Measurements from ENCODE around the gene TNK2. TPM values are rescaled to one million over a fixed set of nuclear protein-coding genes. Genes with fewer than 3 reads are reported as not detected.

TNK2 gene
- total and polyA plus RNA-seq, 2 donors (not counting 3 experiments of a cell fraction or from before 2014, with no cell fraction given), result 18.6 to 71.6 TPM

DNA sequence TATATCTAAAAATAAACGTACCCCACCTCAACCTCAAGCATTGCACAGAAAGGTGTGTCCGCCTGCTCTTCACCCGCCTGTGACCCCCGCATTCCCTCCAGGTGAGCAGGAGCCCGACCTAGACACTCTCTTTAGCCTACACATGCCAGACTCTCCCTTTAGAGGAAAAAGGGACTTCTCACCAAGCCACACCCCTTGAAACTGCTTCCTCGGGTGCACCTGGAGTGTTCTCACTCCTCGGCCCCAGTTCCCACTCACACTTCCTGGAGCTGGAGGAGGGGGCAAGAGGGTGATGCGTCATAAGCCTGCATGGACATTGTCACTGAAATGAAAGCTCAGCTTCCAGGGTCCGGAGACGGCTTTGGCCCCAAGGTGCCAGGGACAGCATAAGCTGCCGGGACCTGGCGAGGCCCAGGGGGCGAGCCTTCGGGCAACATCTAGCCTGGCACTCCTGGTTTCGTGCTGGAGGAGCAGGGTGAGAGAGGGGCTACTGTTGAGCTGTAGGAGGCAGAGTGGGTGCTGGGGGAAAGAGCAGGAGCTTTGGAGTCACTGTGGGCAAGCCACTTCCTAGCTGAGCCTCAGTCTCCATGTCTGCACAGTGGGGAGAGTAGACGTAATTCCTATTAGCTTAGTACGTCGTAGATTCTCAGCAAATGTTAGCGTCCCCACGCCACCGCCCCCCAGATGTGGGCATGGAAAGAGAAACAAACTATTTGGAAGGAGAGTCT is 86.8 kb downstream of the TNK2 start:
- Histone ChIP-seq H3K27me3 (ENCODE audit: control insufficient read depth in 2 of 2, insufficient read depth in 2 of 2, low read length in 2 of 2) (peaks cover 0 to 3% of the 10 kb centered on the region in 2 experiments), H3K27ac (ENCODE audit: insufficient read depth, low read depth, low read length) (no peak overlapping the region), H3K4me1 (ENCODE audit: control insufficient read depth, extremely low read depth, insufficient read depth, low read length) (no peaks in the 10 kb centered on the region), H3K79me2 (ENCODE audit: control insufficient read depth, insufficient read depth, low read length) (no peaks in the 10 kb centered on the region), H3K9ac (replicated peaks; ENCODE audit: extremely low read depth, insufficient read depth, low read length) (no peak overlapping the region), H4K20me1 (replicated peaks; ENCODE audit: control insufficient read depth, extremely low read depth, insufficient read depth, low read length) (no peaks in the 10 kb centered on the region), H3K36me3 (ENCODE audit: control insufficient read depth in 2 of 2, extremely low read depth in 1 of 2, insufficient read depth in 2 of 2, low read length in 2 of 2) (no peaks in the 10 kb centered on the region), H3K4me2 (ENCODE audit: insufficient read depth, low read length) (no peak overlapping the region), H3K9me3 (replicated peaks; ENCODE audit: control insufficient read depth, insufficient read depth, low read length) (no peaks in the 10 kb centered on the region), H3K4me3 (replicated peaks in 1 of 3; ENCODE audit: insufficient read depth in 1 of 3, low read depth in 1 of 3, low read length in 3 of 3) (no peak overlapping the region), H3K9me1 (replicated peaks; ENCODE audit: control insufficient read depth, extremely low read depth, insufficient read depth, low read length) (no peaks in the 10 kb centered on the region), H2AFZ (ENCODE audit: low read depth, low read length) (no peak overlapping the region)
- CTCF ChIA-PET, result interaction anchor here (1.0 kb wide), 1 partner anchor 29 kb away, joined by 3 read pairs; no protein-coding TSS in a partner anchor
- DNase-seq (ENCODE audit: low read depth, low spot score), result no peak
- POLR2A ChIA-PET, result no interaction called here
- dilution Hi-C loops (cut with MboI; ENCODE audit: extremely low pct_ligation_motif_present, low sequenced_read_pairs) (no loop called here), intact Hi-C loops (cut with micrococcal nuclease) (no loop called here)
- no peak for TF ChIP-seq FOS (IDR thresholded peaks at IDR 0.05; ENCODE audit: borderline replicate concordance, insufficient read depth, low read length)
- TF ChIP-seq, protein P1, sequence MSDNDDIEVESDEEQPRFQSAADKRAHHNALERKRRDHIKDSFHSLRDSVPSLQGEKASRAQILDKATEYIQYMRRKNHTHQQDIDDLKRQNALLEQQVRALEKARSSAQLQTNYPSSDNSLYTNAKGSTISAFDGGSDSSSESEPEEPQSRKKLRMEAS (IDR thresholded peaks at IDR 0.05; ENCODE audit: insufficient read depth, insufficient read length), result no peak
- no peak for TF ChIP-seq POLR2AphosphoS5 (IDR thresholded peaks at IDR 0.05; ENCODE audit: insufficient read depth, low read depth, low read length)
- no peak for TF ChIP-seq EZH2 (IDR thresholded peaks at IDR 0.05; ENCODE audit: borderline replicate concordance, low read depth, low read length, severe bottlenecking)
- no peak for TF ChIP-seq MYC (IDR thresholded peaks at IDR 0.05; ENCODE audit: low read depth, low read length)
- FAIRE-seq, result no peak
- BruUV-seq (replicated peaks), result no TSS peak

DNA sequence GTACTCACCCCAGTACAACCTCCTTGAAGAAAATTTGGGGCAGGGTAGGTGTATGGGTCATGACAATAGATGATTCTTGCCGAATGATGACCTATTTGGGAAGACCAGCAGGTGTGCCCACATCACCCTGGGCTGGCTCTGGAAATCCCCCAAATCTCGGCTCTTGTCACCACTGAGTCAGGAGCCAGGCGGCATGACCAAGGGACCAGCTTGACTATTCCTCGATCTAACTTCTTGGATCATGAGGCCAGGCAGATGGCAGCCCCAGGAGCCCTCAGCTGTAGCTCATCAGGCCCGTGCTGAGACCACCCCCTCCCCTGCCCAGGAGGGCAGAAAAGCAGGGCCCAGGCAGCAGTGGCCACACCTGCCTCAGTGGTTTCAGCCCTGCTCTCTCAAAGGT is 87.5 kb downstream of the TNK2 start:
- POLR2A ChIA-PET, result no interaction called here
- Histone ChIP-seq H3K9me1 (replicated peaks; ENCODE audit: control insufficient read depth, extremely low read depth, insufficient read depth, low read length) (no peaks in the 10 kb centered on the region), H3K4me3 (replicated peaks in 1 of 3; ENCODE audit: insufficient read depth in 1 of 3, low read depth in 1 of 3, low read length in 3 of 3) (no peak overlapping the region), H2AFZ (ENCODE audit: low read depth, low read length) (no peak overlapping the region), H3K4me2 (ENCODE audit: insufficient read depth, low read length) (no peak overlapping the region), H3K27me3 (ENCODE audit: control insufficient read depth in 2 of 2, insufficient read depth in 2 of 2, low read length in 2 of 2) (peaks cover 0 to 3% of the 10 kb centered on the region in 2 experiments), H3K36me3 (ENCODE audit: control insufficient read depth in 2 of 2, extremely low read depth in 1 of 2, insufficient read depth in 2 of 2, low read length in 2 of 2) (no peaks in the 10 kb centered on the region), H3K27ac (ENCODE audit: insufficient read depth, low read depth, low read length) (no peak overlapping the region), H3K9ac (replicated peaks; ENCODE audit: extremely low read depth, insufficient read depth, low read length) (no peak overlapping the region), H3K9me3 (replicated peaks; ENCODE audit: control insufficient read depth, insufficient read depth, low read length) (no peaks in the 10 kb centered on the region), H3K79me2 (ENCODE audit: control insufficient read depth, insufficient read depth, low read length) (no peaks in the 10 kb centered on the region), H4K20me1 (replicated peaks; ENCODE audit: control insufficient read depth, extremely low read depth, insufficient read depth, low read length) (no peaks in the 10 kb centered on the region), H3K4me1 (ENCODE audit: control insufficient read depth, extremely low read depth, insufficient read depth, low read length) (no peaks in the 10 kb centered on the region)
- intact Hi-C loops (cut with micrococcal nuclease), result no loop called here
- no peak for TF ChIP-seq POLR2A (IDR thresholded peaks at IDR 0.05; ENCODE audit: low read depth, low read length)
- TF ChIP-seq MYC (IDR thresholded peaks at IDR 0.05; ENCODE audit: low read depth, low read length), result no peak
- TF ChIP-seq, protein P1 (IDR thresholded peaks at IDR 0.05; ENCODE audit: insufficient read depth, insufficient read length), result no peak
- TF ChIP-seq GATA2 (IDR thresholded peaks at IDR 0.05; ENCODE audit: insufficient read depth, insufficient read length, low read depth, low read length), result no peak
- TF ChIP-seq, protein P2, sequence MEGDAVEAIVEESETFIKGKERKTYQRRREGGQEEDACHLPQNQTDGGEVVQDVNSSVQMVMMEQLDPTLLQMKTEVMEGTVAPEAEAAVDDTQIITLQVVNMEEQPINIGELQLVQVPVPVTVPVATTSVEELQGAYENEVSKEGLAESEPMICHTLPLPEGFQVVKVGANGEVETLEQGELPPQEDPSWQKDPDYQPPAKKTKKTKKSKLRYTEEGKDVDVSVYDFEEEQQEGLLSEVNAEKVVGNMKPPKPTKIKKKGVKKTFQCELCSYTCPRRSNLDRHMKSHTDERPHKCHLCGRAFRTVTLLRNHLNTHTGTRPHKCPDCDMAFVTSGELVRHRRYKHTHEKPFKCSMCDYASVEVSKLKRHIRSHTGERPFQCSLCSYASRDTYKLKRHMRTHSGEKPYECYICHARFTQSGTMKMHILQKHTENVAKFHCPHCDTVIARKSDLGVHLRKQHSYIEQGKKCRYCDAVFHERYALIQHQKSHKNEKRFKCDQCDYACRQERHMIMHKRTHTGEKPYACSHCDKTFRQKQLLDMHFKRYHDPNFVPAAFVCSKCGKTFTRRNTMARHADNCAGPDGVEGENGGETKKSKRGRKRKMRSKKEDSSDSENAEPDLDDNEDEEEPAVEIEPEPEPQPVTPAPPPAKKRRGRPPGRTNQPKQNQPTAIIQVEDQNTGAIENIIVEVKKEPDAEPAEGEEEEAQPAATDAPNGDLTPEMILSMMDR (IDR thresholded peaks at IDR 0.05; ENCODE audit: extremely low read depth in 1 of 2, insufficient read depth in 1 of 2, low read depth in 1 of 2, low read length in 2 of 2), result no peak
- TF ChIP-seq FOS (IDR thresholded peaks at IDR 0.05; ENCODE audit: borderline replicate concordance, insufficient read depth, low read length), result no peak
- no peak for TF ChIP-seq EZH2 (IDR thresholded peaks at IDR 0.05; ENCODE audit: borderline replicate concordance, low read depth, low read length, severe bottlenecking)
- no peak for TF ChIP-seq JUN (IDR thresholded peaks at IDR 0.05; ENCODE audit: borderline replicate concordance, insufficient read depth, insufficient read length, low read depth)
- no peak for TF ChIP-seq POLR2AphosphoS5 (IDR thresholded peaks at IDR 0.05; ENCODE audit: insufficient read depth, low read depth, low read length)
- dilution Hi-C loops (cut with MboI; ENCODE audit: extremely low pct_ligation_motif_present, low sequenced_read_pairs), result no loop called here
- BruUV-seq (replicated peaks), result no TSS peak
- CTCF ChIA-PET, result no interaction called here
- no peak for DNase-seq (ENCODE audit: low read depth, low spot score)
- no peak for FAIRE-seq

All from endothelial cell of umbilical vein (primary cell).